RWPE2 (cell line): ENCODE results near the gene ACOT7.

Source experiments
- ATAC-seq: fragments of 200-7000 bp; cut with Tn5 transposase; 3 replicates; pipeline ENCODE4 v1.9.1; 2021; ENCODE audit warnings: low read depth
- DNase-seq: peaks from one replicate; pipeline ENCODE4 v3.0.0-alpha.2; 2020; ENCODE audit warnings: low spot score
- H3K27ac ChIP-seq: fragments of 450-650 bp; 2 replicates; pipeline ENCODE4 v1.5.1; 2017; ENCODE audit warnings: mild to moderate bottlenecking; ENCODE audit not compliant: poor library complexity, severe bottlenecking
- H3K27me3 ChIP-seq: fragments of 250-450 bp; sonication (Bioruptor Pico); 2 replicates; pipeline ENCODE4 v1.5.1; 2021; ENCODE audit warnings: mild to moderate bottlenecking, moderate library complexity; ENCODE audit not compliant: insufficient read depth, poor library complexity, severe bottlenecking
- H3K36me3 ChIP-seq: fragments of 250-450 bp; sonication (Bioruptor Pico); 2 replicates; pipeline ENCODE4 v1.5.1; 2020; ENCODE audit warnings: low read depth, mild to moderate bottlenecking, moderate library complexity
- H3K4me1 ChIP-seq: fragments of 250-450 bp; sonication (Bioruptor Pico); 2 replicates; pipeline ENCODE4 v1.5.1; 2021; ENCODE audit warnings: mild to moderate bottlenecking, moderate library complexity; ENCODE audit not compliant: insufficient read depth, poor library complexity, severe bottlenecking
- H3K4me3 ChIP-seq: fragments of 250-450 bp; sonication (Bioruptor Pico); 2 replicates; pipeline ENCODE4 v1.5.1; 2021; ENCODE audit warnings: mild to moderate bottlenecking, moderate library complexity; ENCODE audit not compliant: severe bottlenecking
- H3K9me3 ChIP-seq: fragments of 250-450 bp; sonication (Bioruptor Pico); 2 replicates; pipeline ENCODE4 v1.5.1; 2021; ENCODE audit warnings: mild to moderate bottlenecking, moderate library complexity; ENCODE audit not compliant: severe bottlenecking
- TF ChIP-seq, protein P1 (sequence below): fragments of 450-650 bp; IDR thresholded peaks from one replicate; pipeline ENCODE4 v1.5.1; 2017; ENCODE audit warnings: mild to moderate bottlenecking, moderate library complexity; ENCODE audit not compliant: poor library complexity, severe bottlenecking

The ACOT7 gene

DNA sequence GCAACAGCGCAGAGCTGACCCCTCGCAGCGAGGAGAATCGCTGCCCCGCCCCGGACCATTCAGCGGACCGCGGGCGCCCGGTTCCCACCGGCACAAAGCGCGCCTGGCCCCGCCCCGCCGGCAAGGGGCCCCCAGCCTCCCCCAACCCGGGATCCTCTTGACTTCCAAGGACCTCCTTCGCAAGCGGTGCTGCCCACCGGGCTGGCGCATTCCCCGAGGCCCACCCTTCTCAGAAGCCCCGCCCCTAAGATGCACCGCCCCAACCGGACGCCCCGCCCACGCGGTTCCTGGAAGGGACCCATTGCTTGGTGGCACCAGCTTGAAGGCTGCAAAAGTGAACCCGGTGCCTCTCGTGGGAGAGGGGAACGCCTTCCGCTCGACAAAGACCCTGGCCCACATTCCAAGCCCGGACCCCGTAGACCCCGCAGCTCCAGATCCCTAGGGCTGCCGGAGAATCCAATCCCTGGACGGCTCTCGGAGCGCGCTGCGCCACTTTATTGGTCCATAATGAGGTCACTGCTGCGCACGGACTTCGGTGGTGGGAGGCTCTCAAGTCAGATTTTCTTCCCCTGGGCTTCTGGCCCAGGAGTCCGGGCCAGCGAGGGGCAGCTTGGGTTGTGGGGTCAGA is 147.6 kb downstream of the ACOT7 start:
- Histone ChIP-seq H3K9me3 (no peaks in the 10 kb centered on the region), H3K4me3 (peak overlapping the region; percentile 24), H3K27ac (no peak overlapping the region), H3K4me1 (no peaks in the 10 kb centered on the region), H3K36me3 (no peaks in the 10 kb centered on the region), H3K27me3 (peaks cover 55% of the 10 kb centered on the region)
- TF ChIP-seq, protein P1, sequence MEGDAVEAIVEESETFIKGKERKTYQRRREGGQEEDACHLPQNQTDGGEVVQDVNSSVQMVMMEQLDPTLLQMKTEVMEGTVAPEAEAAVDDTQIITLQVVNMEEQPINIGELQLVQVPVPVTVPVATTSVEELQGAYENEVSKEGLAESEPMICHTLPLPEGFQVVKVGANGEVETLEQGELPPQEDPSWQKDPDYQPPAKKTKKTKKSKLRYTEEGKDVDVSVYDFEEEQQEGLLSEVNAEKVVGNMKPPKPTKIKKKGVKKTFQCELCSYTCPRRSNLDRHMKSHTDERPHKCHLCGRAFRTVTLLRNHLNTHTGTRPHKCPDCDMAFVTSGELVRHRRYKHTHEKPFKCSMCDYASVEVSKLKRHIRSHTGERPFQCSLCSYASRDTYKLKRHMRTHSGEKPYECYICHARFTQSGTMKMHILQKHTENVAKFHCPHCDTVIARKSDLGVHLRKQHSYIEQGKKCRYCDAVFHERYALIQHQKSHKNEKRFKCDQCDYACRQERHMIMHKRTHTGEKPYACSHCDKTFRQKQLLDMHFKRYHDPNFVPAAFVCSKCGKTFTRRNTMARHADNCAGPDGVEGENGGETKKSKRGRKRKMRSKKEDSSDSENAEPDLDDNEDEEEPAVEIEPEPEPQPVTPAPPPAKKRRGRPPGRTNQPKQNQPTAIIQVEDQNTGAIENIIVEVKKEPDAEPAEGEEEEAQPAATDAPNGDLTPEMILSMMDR: no peak
- ATAC-seq (peak; percentile 11), DNase-seq (peak; percentile 72)

DNA sequence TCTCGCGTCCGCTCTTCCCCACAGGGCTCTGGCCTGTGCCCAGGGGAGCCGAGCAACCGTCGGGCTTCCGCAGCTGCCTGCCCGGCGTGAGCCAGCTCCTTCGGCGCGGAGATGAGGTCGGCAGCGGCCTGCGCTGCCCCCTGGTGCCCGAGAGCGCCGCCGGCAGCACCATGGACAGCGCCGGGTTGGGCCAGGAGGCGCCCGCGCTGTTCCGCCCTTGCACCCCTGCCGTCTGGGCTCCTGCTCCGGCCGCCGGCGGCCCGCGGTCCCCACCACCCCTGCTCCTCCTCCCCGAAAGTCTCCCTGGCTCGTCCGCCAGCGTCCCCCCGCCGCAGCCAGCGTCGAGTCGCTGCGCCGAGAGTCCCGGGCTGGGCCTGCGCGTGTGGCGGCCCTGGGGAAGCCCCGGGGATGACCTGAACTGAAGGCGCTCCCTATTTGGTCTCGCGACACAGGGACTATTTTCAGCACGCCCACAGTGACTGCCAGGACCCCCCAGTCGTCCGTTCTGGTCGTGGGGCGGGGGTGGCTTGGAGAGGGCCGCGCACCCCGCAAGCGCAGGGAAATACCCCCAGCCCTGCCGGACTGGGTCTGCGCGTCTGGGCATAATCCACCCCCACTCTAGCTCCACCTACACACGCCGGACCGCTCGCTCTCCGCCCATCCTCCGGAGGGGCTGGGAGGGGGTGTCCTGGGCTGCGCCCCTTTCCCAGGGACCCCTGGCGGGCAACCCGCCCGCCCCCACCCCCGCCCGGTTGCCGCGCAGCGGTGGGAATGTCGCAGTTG is 148.3 kb downstream of the ACOT7 start:
- Histone ChIP-seq H3K27me3 (peaks cover 57% of the 10 kb centered on the region), H3K27ac (no peak overlapping the region), H3K4me1 (no peaks in the 10 kb centered on the region), H3K36me3 (no peaks in the 10 kb centered on the region), H3K9me3 (no peaks in the 10 kb centered on the region), H3K4me3 (peak overlapping the region; percentile 24)
- TF ChIP-seq, protein P1: peak; percentile 80
- DNase-seq: peak; percentile 81
- peak; percentile 49 for ATAC-seq

DNA sequence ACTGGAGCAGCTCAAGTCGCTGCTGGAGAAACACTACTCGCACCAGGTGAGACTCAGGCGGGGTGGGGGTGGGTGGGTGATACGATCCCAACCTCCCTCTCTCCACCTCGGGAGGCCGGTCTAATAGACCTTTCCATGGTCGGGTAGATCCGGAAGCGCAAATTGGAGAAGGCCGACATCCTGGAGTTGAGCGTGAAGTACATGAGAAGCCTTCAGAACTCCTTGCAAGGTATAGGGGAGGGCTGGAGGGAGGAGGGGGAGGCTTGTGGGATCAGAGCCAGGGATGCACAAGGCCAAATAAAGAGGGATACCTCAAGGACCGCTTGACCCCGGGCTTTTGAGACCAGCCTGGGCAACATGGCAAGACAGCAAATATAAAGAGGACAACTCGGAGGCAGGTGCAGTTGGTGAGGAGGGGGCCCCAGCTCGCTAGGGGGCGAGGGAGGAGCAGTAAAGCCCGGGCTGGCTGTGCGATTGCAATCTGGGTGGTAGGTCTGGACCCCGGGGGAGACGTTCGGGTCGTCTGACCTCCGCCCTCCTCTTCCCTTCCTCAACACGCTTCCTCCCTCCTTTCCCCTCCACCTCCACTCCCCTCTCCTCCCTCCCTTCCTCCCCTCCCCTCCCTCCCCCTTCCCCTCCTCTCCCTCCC is 149.0 kb downstream of the ACOT7 start:
- Histone ChIP-seq H3K27ac (no peak overlapping the region), H3K4me1 (no peaks in the 10 kb centered on the region), H3K4me3 (no peak overlapping the region), H3K27me3 (peaks cover 52% of the 10 kb centered on the region), H3K36me3 (no peaks in the 10 kb centered on the region), H3K9me3 (no peaks in the 10 kb centered on the region)
- TF ChIP-seq, protein P1: no peak
- no peak for DNase-seq
- no peak for ATAC-seq

DNA sequence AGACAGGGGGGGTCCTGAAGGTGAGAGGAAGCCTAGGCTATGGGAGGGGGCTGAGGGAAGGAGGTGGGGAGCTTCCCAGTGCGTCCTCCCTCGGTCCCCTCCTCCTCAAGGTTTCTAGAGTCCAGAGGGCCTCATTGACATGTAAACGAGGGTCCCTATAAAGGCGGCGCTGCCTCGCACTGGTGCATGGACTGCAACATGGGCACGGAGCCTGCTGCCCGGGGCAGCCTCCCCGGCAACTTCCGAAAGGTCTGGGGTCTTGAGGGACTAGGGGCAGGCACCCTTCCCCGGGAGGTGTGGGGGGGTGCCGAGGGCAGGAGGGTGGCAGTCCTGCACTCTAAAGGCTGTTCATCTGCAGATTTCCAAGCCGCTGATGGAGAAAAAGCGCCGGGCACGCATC is 149.6 kb downstream of the ACOT7 start, which contains the start of gene HES3:
TSS of gene HES3 (plus strand) at position 187 of the 400 bp plus-strand sequence. CDS start at position 374, 187 bp downstream.
- TF ChIP-seq, protein P1: no peak
- Histone ChIP-seq H3K27me3 (peaks cover 50% of the 10 kb centered on the region), H3K27ac (no peak within 1 kb of the TSS), H3K9me3 (no peaks in the 10 kb centered on the region), H3K4me3 (no peak within 1 kb of the TSS), H3K36me3 (no peaks in the 10 kb centered on the region), H3K4me1 (no peaks in the 10 kb centered on the region)
- no peak for DNase-seq
- ATAC-seq: no peak
